VCaP (cell line): ENCODE measurements around the gene EIF4G3.

Source experiments
- H3K27ac ChIP-seq: fragments of 450-650 bp; 2 replicates; pipeline ENCODE4 v1.5.1; 2017
- TF ChIP-seq, protein P1 (sequence below): fragments of 450-650 bp; conservative IDR thresholded peaks from 2 replicates; pipeline ENCODE4 v1.5.1; 2017; ENCODE audit warnings: mild to moderate bottlenecking, moderate library complexity

Gene EIF4G3

DNA sequence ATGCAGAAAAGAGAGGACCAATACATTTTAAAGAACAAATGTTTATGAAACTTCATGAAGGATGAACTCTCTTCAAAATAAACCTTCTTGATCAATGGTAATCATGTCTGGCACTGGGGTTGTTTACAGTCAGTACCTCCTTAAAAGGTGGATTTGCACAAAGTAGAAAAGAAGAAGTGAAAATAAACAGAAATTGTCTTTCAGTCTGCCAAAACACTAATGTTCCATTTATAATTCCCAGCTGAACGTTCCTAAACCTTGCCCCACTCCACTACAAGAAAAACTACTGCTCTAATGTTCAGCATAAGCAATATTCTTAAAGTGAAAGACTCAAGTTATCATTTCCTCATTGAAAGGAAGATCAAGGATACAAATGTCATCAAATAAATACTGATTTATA is 86.2 kb downstream of the EIF4G3 start:
- TF ChIP-seq, protein P1, sequence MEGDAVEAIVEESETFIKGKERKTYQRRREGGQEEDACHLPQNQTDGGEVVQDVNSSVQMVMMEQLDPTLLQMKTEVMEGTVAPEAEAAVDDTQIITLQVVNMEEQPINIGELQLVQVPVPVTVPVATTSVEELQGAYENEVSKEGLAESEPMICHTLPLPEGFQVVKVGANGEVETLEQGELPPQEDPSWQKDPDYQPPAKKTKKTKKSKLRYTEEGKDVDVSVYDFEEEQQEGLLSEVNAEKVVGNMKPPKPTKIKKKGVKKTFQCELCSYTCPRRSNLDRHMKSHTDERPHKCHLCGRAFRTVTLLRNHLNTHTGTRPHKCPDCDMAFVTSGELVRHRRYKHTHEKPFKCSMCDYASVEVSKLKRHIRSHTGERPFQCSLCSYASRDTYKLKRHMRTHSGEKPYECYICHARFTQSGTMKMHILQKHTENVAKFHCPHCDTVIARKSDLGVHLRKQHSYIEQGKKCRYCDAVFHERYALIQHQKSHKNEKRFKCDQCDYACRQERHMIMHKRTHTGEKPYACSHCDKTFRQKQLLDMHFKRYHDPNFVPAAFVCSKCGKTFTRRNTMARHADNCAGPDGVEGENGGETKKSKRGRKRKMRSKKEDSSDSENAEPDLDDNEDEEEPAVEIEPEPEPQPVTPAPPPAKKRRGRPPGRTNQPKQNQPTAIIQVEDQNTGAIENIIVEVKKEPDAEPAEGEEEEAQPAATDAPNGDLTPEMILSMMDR: no peak
- H3K27ac ChIP-seq: no peak overlapping the region

DNA sequence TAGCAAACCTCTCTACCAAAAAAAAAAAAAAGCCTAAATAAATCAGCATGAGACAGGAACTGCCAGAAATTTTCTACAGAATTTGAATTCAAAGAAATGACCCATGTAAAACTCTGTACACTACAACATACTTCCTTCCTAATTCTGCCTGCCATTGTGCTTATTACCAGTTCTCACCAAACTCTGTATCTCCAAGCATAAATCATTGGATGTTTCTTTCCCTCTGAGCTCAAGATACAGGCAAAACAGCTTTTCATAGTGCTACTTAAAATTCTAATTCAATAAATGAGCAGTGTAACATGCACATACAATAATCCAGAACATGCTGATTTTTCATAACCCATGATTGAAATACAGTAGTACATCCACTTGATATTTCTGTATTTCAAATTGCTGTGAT is 87.0 kb downstream of the EIF4G3 start:
- TF ChIP-seq, protein P1: no peak
- H3K27ac ChIP-seq: no peak overlapping the region

DNA sequence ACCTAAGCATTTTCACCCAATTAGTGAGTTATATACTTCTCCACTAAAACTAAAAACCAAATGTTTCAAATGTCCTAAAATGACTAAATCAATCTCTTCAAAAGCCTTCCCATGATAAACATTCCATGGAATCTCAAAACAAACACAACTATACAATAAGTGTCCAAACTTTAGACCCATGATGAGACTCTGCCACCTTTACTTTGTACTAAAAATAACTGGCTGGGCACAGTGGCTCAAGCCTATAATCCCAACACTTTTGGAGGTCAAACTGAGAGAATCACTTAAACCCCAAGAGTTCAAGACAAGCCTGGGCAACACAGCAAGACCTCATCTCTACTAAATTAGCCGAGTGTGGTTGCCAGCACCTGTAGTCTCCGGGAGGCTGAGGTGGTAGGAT is 87.4 kb downstream of the EIF4G3 start:
- TF ChIP-seq, protein P1: no peak
- H3K27ac ChIP-seq: no peak overlapping the region

- no peak overlapping the region for H3K27ac ChIP-seq
- TF ChIP-seq, protein P1: no peak
Observed at GRCh38 chr1:21084111-21084810, 92.4 kb downstream of the EIF4G3 start.

- TF ChIP-seq, protein P1: no peak
- no peak overlapping the region for H3K27ac ChIP-seq
Observed at GRCh38 chr1:21082073-21082472, 94.6 kb downstream of the EIF4G3 start.

DNA sequence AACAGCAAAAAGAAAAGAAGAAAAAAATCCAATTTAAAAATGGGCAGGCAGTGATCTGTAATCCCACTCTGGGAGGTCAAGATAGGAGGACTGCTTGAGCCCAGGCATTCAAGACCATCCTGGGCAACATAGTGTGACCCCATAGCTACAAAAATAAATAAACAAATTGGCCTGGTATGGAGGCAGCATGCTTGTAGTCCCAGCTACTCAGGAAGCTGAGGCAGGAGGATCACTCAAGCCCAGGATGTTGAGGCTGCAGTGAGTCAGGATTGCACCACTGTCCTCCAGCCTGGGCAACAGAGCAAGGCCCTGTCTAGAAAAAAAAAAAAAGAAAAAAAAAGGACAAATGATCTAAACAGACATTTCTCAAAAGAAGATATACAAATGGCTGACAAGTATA is 99.6 kb downstream of the EIF4G3 start:
- TF ChIP-seq, protein P1: no peak
- no peak overlapping the region for H3K27ac ChIP-seq

DNA sequence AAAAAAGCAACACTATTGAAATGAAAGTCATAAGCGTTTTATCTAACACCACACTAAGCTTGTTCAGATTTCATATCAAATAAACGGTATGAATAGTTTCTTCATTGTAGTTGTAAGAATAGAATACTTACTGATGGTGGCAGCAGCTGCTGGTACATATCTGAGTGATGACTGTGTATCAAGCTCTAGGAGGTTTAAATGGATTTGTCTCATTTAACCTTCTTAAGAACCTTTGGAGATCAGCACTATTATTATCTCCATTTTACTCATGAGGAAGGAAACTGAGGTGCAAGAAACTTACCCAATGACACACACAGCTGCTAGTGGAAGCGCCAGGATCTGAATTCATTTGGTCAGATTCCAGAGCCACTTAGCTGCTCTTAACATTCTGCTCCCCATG is 104.0 kb downstream of the EIF4G3 start:
- H3K27ac ChIP-seq: no peak overlapping the region
- TF ChIP-seq, protein P1: no peak
